ENCODE data around the gene CSMD2. TPM values are rescaled to one million over a fixed set of nuclear protein-coding genes. Genes with fewer than 3 reads are reported as not detected.

Gene CSMD2
- total RNA-seq, 1 donor from 2014 or later: 2.6 TPM

GRCh38 chr1:33719771-33720670 lies 445.0 kb downstream of the CSMD2 start:
- Mint-ChIP-seq H3K9me3 (no peaks in the 10 kb centered on the region), H3K36me3 (peaks cover 2% of the 10 kb centered on the region), H3K4me1 (peaks cover 2% of the 10 kb centered on the region), H3K4me3 (no peak overlapping the region), H3K27me3 (ENCODE audit: insufficient read depth, low read depth) (peaks cover 2% of the 10 kb centered on the region), H3K27ac (no peak overlapping the region)
- Histone ChIP-seq H4K20me1 (ENCODE audit: low read depth) (no peaks in the 10 kb centered on the region), H3K4me3 (no peak overlapping the region), H3F3A (ENCODE audit: low read depth) (no peaks in the 10 kb centered on the region), H3K36me3 (no peaks in the 10 kb centered on the region), H3K9me3 (ENCODE audit: low read depth) (no peaks in the 10 kb centered on the region), H3K79me2 (ENCODE audit: low read depth) (no peaks in the 10 kb centered on the region), H3K27me3 (no peaks in the 10 kb centered on the region), H3K4me1 (no peaks in the 10 kb centered on the region), H3K4me2 (no peak overlapping the region), H3K9ac (no peak overlapping the region), H2AFZ (replicated peaks) (no peak overlapping the region), H3K27ac (no peak overlapping the region)
- no peak for DNase-seq (ENCODE audit: low spot score)
- TF ChIP-seq EZH2 (IDR thresholded peaks at IDR 0.05) (no peak), EZH2phosphoT487 (IDR thresholded peaks at IDR 0.05) (no peak)
- TF ChIP-seq, protein P1, sequence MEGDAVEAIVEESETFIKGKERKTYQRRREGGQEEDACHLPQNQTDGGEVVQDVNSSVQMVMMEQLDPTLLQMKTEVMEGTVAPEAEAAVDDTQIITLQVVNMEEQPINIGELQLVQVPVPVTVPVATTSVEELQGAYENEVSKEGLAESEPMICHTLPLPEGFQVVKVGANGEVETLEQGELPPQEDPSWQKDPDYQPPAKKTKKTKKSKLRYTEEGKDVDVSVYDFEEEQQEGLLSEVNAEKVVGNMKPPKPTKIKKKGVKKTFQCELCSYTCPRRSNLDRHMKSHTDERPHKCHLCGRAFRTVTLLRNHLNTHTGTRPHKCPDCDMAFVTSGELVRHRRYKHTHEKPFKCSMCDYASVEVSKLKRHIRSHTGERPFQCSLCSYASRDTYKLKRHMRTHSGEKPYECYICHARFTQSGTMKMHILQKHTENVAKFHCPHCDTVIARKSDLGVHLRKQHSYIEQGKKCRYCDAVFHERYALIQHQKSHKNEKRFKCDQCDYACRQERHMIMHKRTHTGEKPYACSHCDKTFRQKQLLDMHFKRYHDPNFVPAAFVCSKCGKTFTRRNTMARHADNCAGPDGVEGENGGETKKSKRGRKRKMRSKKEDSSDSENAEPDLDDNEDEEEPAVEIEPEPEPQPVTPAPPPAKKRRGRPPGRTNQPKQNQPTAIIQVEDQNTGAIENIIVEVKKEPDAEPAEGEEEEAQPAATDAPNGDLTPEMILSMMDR (IDR thresholded peaks at IDR 0.05): no peak

DNA sequence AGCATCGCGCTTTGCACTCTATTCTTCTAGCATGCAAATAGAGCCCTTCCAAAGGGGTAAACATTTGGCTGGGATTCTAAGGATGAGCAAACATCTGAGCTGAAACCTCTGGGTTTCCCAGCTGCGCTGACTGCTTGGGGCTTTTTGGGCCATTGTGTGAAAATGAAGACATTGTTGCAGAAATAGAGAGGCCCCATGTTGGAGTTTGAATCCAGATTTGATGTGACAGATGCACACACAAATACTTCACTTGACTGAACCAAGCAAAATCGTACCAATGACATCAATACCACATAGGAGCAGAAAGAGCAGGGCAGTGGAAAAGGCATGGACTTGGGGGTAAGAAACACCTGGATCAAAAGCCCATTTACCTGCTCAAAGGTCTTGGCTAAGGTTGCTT lies 445.7 kb downstream of the CSMD2 start:
- H3K4me3 Mint-ChIP-seq: no peak overlapping the region
- no peaks in the 10 kb centered on the region for H3K79me2 ChIP-seq (ENCODE audit: low read depth)
- no peak overlapping the region for H3K27ac Mint-ChIP-seq

GRCh38 chr1:33718186-33718585 lies 446.8 kb downstream of the CSMD2 start:
- no peak for DNase-seq (ENCODE audit: low spot score)
- no peaks in the 10 kb centered on the region for H3K36me3 ChIP-seq
- H3K9me3 ChIP-seq (ENCODE audit: low read depth): no peaks in the 10 kb centered on the region

More for the DNA sequence above, 445.7 kb downstream of the CSMD2 start:
- TF ChIP-seq EZH2phosphoT487 (IDR thresholded peaks at IDR 0.05) (no peak), EZH2 (IDR thresholded peaks at IDR 0.05) (no peak)
- TF ChIP-seq, protein P1 (IDR thresholded peaks at IDR 0.05): no peak
- Histone ChIP-seq H3K27me3 (no peaks in the 10 kb centered on the region), H3K36me3 (no peaks in the 10 kb centered on the region), H3K4me1 (no peaks in the 10 kb centered on the region), H3K4me3 (no peak overlapping the region), H3K27ac (no peak overlapping the region), H3K9ac (no peak overlapping the region), H3K4me2 (no peak overlapping the region), H3K9me3 (ENCODE audit: low read depth) (no peaks in the 10 kb centered on the region), H4K20me1 (ENCODE audit: low read depth) (no peaks in the 10 kb centered on the region), H3F3A (ENCODE audit: low read depth) (no peaks in the 10 kb centered on the region), H2AFZ (replicated peaks) (no peak overlapping the region)
- peaks cover 2% of the 10 kb centered on the region for H3K36me3 Mint-ChIP-seq
- no peaks in the 10 kb centered on the region for H3K9me3 Mint-ChIP-seq
- H3K27me3 Mint-ChIP-seq (ENCODE audit: insufficient read depth, low read depth): peaks cover 2% of the 10 kb centered on the region
- no peak for DNase-seq (ENCODE audit: low spot score)
- H3K4me1 Mint-ChIP-seq: peaks cover 2% of the 10 kb centered on the region

More at GRCh38 chr1:33718186-33718585, 446.8 kb downstream of the CSMD2 start:
- Histone ChIP-seq H3K4me3 (no peak overlapping the region), H3K79me2 (ENCODE audit: low read depth) (no peaks in the 10 kb centered on the region), H3K27ac (no peak overlapping the region), H3K27me3 (no peaks in the 10 kb centered on the region), H3K4me2 (no peak overlapping the region), H3K4me1 (no peaks in the 10 kb centered on the region), H3K9ac (no peak overlapping the region), H4K20me1 (ENCODE audit: low read depth) (no peaks in the 10 kb centered on the region), H2AFZ (replicated peaks) (no peak overlapping the region), H3F3A (ENCODE audit: low read depth) (no peaks in the 10 kb centered on the region)
- Mint-ChIP-seq H3K36me3 (peaks cover 2% of the 10 kb centered on the region), H3K4me3 (no peak overlapping the region), H3K27ac (no peak overlapping the region), H3K9me3 (no peaks in the 10 kb centered on the region), H3K4me1 (peaks cover 2% of the 10 kb centered on the region), H3K27me3 (ENCODE audit: insufficient read depth, low read depth) (peaks cover 2% of the 10 kb centered on the region)
- TF ChIP-seq, protein P1 (IDR thresholded peaks at IDR 0.05): no peak
- TF ChIP-seq EZH2 (IDR thresholded peaks at IDR 0.05): no peak
- TF ChIP-seq EZH2phosphoT487 (IDR thresholded peaks at IDR 0.05): no peak

All from neural progenitor cell (in vitro differentiated cells).